Left renal pelvis (tissue), 4 donors: ENCODE data around the gene TRAF3. TPM values are rescaled to one million over a fixed set of nuclear protein-coding genes. Genes with fewer than 3 reads are reported as not detected.
A peak's percentile ranks its signal among the peaks of the same experiment; 100 is the strongest.
"Not testable (repeated sequence)": the region's sequence is repeated elsewhere in the genome, so short reads cannot be mapped to it uniquely, and the experiment has no call there.

Source experiments
- DNase-seq, 4 donors: peaks; one replicate each; pipeline ENCODE4 v3.0.0-alpha.2; 2013; ENCODE audit warnings: low read depth in 4 of 4, low spot score in 3 of 4
- polyA plus RNA-seq, 4 donors: library from polyadenylated mRNA; unstranded; fragments of 120-200 nt; gene quantifications; one replicate each; pipeline ENCODE4 v1.2.1, GENCODE V29; 2013; ENCODE audit not compliant: insufficient read length in 4 of 4

Gene TRAF3
- polyA plus RNA-seq, 4 donors = 13.9 to 17.0 (median 15.5) TPM

DNA sequence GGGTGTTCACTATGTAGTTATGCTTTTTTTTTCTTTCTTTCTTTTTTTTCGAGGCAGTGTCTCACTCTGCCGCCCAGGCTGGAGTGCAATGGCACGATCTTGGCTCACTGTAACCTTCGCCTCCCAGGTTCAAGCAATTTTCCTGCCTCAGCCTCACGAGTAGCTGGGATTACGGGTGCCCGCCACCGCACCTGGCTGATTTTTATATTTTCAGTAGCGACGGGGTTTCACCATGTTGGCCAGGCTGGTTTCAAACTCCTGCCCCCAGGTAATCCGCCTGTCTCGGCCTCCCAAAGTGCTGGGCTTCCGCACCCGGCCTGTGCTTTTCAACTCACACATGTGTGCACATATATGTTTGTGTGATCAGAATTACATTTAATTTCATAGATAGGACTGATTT lies 106.3 kb downstream of the TRAF3 start:
- DNase-seq = no peak

DNA sequence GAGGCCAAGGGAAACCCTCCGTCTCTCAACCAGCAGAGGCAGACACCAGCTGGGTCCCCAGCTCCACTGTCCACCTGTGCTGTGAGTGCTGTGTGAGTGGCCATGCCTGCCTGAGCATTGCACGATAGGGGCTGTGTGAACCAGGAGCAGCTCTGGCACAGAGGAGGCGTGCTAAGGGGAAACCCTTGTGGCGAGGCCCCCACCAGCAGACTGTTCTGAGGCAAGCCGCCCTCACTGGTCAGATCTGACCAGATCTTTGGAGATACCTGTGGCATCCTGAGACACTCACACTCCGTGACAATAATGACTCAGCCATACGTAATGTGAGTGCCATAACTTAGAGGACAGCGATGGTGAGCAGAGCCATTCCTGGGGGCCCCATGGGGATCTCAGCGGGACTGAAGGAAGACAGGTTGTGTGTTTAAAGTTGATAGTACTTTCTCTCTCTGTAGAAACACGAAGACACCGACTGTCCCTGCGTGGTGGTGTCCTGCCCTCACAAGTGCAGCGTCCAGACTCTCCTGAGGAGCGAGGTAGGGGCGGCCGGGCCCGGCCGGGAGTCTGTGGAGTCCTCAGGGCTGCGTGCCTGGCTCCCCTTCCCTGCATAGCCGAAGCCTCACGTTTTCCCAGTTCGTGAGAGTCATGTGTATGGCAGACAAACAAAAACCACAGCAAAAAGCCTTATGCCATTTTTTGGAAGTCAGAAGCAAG lies 108.6 kb downstream of the TRAF3 start:
- no peak for DNase-seq

DNA sequence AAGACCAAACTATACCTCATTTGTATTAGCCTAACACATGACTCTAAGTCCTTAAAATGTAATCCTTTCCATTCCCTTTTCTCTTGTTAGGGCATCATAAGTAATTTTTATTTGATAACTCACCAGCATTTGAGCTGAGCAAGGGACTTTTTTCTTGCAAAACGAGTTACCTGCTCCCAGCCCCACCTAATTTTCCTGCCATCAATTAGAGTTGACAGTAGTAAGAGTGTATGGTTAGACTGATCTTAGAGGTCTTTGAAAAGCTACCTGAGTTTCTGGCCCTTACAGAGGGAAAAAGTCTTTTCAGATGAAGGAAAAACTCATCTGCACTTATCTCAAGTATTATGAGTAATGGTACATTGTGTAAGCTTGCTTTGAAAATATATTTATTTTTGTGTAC lies 111.5 kb downstream of the TRAF3 start:
- DNase-seq = no peak

DNA sequence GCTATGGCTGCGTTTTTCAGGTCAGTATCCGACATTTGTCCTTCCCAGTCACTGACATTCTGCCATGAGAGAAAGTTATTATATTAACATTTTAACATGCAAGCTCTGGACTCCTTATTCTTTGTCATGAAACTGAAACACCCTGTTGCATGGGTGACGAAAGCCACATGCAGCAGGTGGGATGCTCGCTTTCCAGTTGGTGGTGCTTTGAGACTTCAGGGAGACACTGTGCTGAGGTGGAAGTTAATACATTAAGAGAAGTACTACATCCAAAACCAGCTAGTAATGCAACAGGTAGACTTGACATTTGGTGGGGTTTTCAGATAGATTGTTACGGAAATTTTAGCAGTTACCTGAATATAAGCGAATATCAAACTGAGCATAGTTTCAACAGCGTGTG lies 112.4 kb downstream of the TRAF3 start:
- no peak for DNase-seq

DNA sequence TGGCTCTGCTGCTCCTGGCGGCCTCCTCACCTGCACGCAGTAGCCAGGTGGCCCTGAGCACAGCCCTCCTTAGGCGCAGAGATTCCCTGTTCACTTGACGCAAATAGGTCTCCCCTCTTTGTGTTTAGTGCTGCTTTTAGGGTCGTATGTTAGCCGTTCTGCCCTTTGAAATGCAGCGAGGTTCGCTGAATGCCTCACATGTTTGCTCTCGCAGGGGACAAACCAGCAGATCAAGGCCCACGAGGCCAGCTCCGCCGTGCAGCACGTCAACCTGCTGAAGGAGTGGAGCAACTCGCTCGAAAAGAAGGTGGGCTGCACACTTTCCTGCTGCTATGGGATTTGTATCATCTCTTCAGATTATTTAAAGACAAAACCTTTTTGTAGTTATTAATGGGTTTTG lies 113.9 kb downstream of the TRAF3 start:
- DNase-seq = no peak

DNA sequence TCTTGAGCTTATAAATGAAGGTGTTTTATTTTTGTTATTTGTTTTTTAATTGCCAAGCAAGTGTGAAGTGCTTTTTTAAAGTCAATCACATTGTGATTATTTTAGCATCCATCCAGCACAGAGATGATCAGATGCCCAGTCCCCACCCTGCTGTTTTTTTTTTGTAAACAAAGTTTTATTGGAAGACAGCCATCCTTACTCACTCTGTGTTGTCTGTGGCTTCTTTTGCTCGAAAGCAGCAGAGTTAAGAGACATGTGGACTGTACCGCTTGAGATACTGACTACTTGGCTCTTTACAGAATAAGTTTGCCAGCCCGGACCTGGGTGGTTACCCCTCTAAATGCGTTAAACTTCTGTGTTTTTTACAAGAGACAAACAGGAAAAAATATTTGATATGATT lies 114.3 kb downstream of the TRAF3 start:
- DNase-seq = no peak

DNA sequence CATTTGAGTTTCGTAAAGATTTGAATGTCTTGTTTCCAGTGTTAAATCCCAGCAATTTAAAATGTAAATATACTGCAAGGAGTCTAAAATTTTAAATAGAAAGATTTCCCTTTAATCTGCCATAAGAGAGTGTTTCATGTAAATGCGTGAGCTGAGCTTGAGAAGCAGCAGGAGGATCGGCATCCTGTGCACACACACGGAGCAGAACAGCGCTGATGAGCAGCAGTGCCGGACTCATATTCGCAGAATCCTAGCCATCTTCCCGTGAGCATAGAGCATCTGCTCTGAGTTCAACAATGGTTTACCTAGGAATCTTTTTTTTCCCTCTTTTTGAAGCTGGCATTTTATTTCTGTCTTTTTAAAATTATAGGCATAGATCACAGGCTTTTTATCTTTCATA lies 115.4 kb downstream of the TRAF3 start:
- DNase-seq = no peak

DNA sequence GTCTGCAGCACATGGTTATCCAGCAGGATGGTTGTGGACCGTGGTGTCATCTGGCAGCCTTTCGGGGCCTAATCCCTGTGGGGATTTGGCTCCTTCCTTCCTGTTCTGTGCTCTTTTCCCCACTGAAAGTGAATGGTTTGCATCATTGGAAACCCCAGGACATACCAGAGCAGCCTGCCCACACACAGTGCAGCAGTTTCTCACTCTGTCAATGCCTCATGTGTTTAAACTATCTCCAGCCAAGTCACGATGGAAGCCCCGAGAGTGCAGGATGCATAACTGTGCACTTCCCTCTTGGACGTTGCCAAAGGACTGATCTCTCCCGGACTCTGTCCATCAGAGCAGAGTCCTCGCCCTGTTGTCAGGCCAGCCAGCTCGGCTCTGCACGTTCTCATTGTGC lies 116.2 kb downstream of the TRAF3 start:
- peak in 1 of 4 donors; percentile 7 for DNase-seq

DNA sequence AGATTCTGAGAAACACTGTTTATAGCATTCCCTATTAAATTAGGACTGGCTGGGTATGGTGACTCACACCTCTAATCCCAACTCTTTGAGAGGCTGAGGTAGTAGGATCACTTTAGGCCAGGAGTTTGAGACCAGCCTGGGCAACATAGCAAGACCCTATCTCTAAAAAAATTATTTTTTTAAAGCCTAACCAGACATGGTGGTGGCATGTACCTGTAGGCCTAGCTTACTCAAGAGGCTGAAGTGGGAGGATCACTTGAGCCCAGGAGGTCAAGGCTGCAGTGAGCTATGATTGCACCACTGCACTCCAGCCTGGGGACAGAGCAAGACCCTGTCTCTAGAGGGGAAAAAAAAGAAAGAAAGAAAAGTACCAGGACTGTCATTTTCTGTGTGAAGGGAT lies 119.5 kb downstream of the TRAF3 start:
- not testable (repeated sequence) for DNase-seq

DNA sequence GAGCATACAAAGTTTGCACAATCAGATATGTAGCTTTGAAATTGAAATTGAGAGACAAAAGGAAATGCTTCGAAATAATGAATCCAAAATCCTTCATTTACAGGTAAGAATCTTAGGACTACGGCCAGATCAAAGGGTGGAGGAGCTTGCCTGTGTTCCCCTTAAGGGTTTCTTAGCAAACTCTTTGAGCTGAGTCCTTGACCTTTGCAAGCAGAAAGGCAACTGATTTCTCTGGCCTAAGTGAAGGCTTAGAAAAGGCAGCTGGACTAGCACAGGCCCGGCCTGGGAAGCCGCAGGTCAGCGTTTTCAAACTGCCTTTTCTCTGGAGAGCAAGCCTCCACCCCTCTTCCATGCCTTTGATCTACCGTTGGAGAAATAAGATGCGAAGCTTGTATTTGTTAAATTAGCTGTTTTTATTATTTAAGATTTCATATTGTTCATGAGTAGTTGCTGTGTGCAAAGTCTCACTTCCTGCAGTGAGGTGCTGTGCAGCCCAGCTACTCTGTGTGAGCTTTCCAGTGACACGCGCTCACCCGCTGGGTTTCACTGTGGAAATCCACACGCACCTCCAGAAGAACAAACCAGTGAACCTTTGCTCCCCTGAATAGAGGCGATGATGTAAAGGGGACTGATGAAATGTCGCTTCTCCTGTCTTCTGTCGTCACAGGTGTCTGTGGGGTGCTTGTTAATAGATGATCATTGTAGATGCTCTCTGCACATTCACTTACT lies 120.2 kb downstream of the TRAF3 start:
- no peak for DNase-seq

DNA sequence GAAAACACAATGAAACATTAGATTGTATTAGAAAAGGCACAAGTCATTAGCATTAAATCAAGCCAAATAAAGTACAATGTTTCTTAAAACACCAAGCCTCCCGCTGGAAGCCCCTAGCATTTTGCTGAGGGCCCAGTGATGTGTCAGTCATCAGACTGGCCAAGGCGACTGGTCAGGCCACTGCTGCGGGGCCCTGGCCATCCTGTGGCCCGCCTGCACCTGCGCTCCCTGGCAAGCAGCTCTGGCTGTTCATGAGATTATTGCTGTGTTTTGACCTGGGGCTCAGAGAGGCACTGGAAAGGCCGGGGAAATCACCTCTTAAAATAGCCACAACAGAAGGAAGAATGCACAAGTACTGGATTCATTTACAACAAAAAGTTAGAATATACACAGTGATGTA lies 121.0 kb downstream of the TRAF3 start:
- no peak for DNase-seq

DNA sequence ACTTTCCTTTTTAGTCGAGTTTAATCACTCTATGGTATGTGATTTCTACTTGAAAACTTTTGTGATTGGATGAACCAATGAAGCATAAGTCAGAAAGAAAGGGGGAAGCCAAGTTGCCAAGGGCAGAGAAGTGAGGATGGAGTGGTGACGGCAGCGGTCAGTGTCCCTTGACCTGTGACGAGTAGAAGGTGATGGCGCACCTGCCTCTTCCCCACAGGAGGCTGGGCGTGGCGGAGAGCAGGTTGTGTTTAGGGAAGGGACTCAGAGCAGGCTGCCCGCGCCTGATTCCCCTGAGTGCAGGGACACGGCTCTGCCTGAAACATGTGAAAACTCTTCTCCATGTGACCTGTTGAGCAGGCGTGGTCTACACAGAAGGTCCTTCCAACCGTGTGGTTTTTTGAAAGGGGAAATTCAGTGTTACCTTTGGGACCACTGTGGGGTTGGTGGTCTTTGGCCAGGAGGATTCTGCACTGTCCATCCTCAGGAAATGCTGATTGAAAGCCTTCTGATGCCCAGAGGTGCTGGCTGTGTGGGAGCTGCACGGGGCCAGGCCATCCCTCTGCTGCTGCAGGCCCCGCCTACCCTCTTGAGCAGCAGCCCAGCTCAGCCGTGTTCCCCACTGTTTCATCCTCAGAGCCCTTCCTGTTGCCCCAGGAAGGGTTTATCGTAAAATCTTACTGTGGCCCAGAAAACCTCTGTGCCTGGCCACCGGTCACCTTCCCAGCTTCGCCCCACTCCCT lies 121.7 kb downstream of the TRAF3 start:
- no peak for DNase-seq

DNA sequence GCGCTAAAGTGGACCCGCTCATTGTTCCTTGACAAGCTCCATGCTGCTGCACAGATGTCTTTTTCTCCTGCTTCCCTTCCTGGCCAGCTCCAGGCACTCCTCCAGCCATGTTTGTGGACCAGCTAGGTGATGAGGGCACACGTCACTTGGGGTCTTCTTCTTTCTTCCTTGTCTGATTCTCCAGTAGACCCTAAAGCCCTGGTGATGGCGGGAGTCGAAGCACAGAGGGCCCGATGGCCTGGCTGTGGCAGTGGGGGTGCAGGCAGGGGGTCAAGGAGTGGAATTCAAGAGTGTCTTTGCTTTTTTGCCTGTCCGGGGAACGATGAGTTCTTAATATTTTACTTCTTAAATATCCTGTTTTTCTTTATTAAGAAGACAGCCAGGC lies 122.3 kb downstream of the TRAF3 start:
- no peak for DNase-seq

DNA sequence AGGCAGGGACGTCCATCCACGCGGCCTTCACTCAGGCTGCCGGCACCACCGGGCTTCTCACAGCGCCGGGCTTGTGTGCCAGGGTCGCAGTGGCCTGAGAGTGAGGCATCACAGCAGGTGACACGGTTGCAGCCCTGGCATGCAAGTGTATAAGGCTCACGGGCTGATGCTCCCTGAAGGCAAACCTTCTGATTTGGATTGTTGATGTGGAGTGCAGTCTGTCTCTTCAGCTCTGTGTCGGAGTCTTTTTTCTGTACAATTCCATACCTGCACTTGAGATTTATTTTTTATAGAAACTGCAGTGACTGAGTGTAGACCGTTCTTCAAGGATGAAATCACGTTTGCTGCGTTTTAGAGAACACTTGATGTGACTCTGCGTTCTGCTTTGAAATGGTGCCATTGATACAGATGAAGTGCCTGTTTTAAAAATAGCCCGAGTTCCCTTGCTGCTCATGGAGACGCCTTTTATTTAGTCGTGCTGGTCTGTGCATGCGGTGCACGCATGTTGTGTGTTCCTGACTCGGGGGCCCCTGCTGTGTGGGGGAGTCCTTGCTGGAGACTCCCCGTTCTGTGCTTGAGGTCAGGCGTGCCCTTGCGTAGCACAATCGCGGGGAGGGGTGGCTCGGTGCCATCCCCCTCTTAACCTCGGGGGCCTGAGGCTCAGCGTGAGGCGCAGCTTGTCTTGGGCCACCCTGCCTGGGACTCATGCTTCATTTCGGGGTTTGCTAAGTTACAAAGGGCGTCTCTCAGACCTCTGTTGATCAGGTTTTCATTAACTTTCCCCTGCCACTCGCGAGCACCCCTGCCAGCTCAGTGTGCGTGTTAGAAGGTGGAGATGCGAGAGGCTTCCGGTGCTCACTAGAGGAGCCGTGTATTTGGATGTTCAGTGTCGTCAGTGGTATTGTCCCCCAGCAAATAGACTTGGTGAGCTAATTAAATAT lies 123.7 kb downstream of the TRAF3 start:
- DNase-seq = no peak

DNA sequence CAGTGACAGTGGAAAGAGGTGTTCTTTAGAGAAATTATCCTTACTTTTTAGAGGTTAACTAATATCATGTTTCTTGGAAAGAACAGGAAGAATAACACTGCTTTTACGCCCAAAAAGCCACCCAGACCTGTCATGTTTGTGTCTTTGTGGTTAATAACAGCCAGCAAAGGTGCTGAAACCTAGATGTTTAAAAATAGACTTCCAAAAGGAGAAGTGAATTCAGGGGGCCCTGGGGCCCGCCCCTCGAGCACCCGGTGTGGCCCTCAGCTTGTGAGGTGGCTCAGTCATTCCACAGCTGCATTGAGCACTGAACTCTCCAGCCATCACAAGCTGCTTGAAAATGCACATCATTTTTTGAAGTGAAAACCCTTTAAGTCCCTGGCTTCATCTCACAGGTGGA lies 124.4 kb downstream of the TRAF3 start:
- no peak for DNase-seq

DNA sequence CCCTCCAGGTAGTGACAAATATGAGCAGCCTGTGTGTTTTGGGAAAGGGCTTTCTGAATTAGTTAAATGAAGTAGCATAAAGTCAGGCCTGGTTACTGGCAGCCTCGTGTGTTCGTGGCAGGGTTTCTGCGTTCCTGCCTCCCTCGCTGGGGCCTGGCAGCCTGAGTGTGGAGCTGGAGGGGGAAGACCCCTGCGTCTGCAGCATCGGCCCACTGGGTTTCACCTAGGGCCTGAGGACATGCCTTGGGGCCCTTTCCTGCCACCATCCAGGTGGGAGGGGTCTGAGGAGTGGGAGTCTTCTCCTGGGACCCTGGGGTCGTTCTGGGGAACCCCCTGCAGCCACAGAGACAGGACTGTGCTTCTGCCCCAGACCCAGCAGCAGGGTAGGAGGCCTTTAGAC lies 124.8 kb downstream of the TRAF3 start:
- no peak for DNase-seq

DNA sequence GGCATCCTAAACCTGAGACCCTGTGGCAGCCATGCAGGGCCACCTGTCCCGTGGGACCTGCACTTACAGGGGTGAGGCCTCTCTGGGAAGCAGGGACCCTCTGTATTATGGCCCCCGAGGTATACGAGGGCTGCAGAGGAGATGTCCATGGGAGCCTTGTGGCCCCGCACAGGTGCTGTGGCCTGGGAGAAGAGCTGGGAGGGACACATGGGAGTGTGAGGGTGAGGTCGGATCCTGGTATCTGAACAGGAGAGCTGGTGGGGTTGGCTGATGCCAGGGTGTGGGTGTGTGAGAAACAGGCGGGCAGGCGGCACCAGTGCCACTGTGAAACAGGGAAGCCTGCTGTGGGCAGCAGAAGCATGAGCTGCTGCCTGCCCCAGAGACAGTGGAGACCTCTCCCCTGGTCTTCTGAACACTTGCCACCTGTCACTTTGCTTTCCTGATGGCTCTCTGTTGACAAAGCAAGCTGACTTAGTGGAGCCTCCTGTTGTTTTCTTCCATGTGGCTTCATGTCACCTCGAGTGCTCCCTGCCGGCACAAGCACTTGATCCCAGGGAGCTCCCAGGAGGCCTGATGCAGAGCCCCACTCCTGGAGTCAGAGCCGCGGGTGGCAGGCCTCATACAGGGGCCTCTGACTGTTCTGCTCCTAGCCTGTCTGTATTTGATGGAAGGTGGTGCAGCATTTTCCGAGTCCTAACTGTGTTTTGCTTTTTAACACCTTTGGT lies 125.4 kb downstream of the TRAF3 start:
- DNase-seq = no peak

DNA sequence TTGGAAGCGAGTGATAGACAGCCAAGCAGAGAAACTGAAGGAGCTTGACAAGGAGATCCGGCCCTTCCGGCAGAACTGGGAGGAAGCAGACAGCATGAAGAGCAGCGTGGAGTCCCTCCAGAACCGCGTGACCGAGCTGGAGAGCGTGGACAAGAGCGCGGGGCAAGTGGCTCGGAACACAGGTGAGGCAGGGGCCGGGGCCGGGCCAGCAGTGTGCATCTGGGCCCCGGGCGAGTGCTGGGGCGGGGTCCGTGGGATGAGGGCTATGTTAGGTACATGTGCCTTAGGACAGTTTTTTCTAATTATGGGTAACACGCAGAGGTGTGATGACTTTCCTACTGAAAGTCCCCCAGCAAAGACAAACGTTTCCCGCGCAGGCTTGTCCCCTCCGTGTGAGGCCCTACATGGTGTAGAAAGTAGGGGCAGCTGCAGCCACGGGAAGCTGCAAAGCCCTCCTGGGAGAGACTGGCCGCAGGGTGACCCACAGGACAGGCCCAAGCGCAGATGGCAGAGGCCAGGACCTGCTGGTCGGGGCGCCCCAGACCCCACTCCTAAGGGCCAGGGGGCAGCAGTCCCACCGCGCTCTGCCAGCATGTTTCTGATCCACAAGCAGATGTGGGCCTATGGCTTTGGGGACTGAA lies 126.1 kb downstream of the TRAF3 start:
- DNase-seq = no peak

DNA sequence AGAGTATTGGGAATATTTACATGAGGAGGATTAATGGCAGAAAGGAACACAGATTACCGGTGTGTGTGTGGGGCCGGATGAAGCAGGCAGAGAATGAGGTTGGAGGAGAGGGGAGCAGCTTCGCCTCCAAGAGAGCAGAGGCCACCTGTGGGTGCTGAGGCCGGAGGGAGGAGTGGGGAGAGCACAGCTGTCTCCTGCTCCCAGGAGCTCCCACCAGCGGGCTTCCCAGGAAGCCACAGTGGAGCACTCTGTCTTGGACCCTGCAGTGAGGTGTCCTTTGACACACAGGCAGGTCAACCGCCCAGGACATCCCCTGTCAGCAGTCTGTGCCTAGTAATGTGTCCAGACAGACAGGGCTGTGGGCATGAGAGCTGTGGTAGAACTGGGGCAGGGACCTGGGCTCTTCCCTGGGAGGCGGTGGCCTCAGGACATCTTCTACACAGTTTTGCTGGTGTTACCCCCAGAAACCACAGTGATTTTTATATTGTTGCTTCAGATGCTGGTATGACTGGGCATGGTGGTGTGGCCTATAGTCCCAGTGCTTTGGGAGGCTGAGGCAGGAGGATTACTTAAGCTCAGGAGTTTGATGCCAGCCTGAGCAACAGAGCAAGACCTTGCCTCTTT lies 126.8 kb downstream of the TRAF3 start:
- no peak for DNase-seq
